Measurements from ENCODE around the gene UBAC1.
A peak's percentile ranks its signal among the peaks of the same experiment; 100 is the strongest.

The UBAC1 gene

GRCh38 chr9:135961277-135961715, at the start of gene UBAC1:
Gene UBAC1, minus strand, starts transcription at chr9:135961373. Its CDS starts 211 bp downstream, at chr9:135961162.
- Histone ChIP-seq H3K9me3 (ENCODE audit: control insufficient read depth, insufficient read depth, low read length) (no peaks in the 10 kb centered on the region), H3K36me3 (ENCODE audit: insufficient read depth, low read length) (no peaks in the 10 kb centered on the region), H3K9ac (ENCODE audit: low read depth, low read length) (peak within 1 kb of the TSS; percentile 87), H3K4me1 (ENCODE audit: insufficient read depth, low read length) (peaks cover 11% of the 10 kb centered on the region; the same call in 1 of the 2 replicates)

GRCh38 chr9:136010615-136011361, 49.6 kb upstream of the UBAC1 start:
- H3K9ac ChIP-seq (ENCODE audit: low read depth, low read length): no peak overlapping the region
- no peaks in the 10 kb centered on the region for H3K36me3 ChIP-seq (ENCODE audit: insufficient read depth, low read length)
- no peaks in the 10 kb centered on the region for H3K9me3 ChIP-seq (ENCODE audit: control insufficient read depth, insufficient read depth, low read length)
- peaks cover 36% of the 10 kb centered on the region for H3K4me1 ChIP-seq (ENCODE audit: insufficient read depth, low read length)

GRCh38 chr9:136010176-136010575, 49.0 kb upstream of the UBAC1 start:
- H3K36me3 ChIP-seq (ENCODE audit: insufficient read depth, low read length): no peaks in the 10 kb centered on the region
- H3K9ac ChIP-seq (ENCODE audit: low read depth, low read length): no peak overlapping the region
- peaks cover 42% of the 10 kb centered on the region for H3K4me1 ChIP-seq (ENCODE audit: insufficient read depth, low read length)
- no peaks in the 10 kb centered on the region for H3K9me3 ChIP-seq (ENCODE audit: control insufficient read depth, insufficient read depth, low read length)

- Histone ChIP-seq H3K4me1 (ENCODE audit: insufficient read depth, low read length) (peaks cover 47% of the 10 kb centered on the region), H3K9ac (ENCODE audit: low read depth, low read length) (no peak overlapping the region), H3K9me3 (ENCODE audit: control insufficient read depth, insufficient read depth, low read length) (no peaks in the 10 kb centered on the region), H3K36me3 (ENCODE audit: insufficient read depth, low read length) (no peaks in the 10 kb centered on the region)
Measured at GRCh38 chr9:136009516-136009915, 48.3 kb upstream of the UBAC1 start.

- Histone ChIP-seq H3K36me3 (ENCODE audit: insufficient read depth, low read length) (no peaks in the 10 kb centered on the region), H3K4me1 (ENCODE audit: insufficient read depth, low read length) (peaks cover 54% of the 10 kb centered on the region), H3K9me3 (ENCODE audit: control insufficient read depth, insufficient read depth, low read length) (no peaks in the 10 kb centered on the region), H3K9ac (ENCODE audit: low read depth, low read length) (no peak overlapping the region)
Measured at GRCh38 chr9:136008693-136008997, 47.5 kb upstream of the UBAC1 start.

- Histone ChIP-seq H3K36me3 (ENCODE audit: insufficient read depth, low read length) (no peaks in the 10 kb centered on the region), H3K9ac (ENCODE audit: low read depth, low read length) (no peak overlapping the region), H3K4me1 (ENCODE audit: insufficient read depth, low read length) (peaks cover 59% of the 10 kb centered on the region), H3K9me3 (ENCODE audit: control insufficient read depth, insufficient read depth, low read length) (no peaks in the 10 kb centered on the region)
Measured at GRCh38 chr9:136007934-136008692, 46.9 kb upstream of the UBAC1 start.

- Histone ChIP-seq H3K9me3 (ENCODE audit: control insufficient read depth, insufficient read depth, low read length) (no peaks in the 10 kb centered on the region), H3K9ac (ENCODE audit: low read depth, low read length) (no peak overlapping the region), H3K4me1 (ENCODE audit: insufficient read depth, low read length) (peaks cover 65% of the 10 kb centered on the region), H3K36me3 (ENCODE audit: insufficient read depth, low read length) (no peaks in the 10 kb centered on the region)
Measured at GRCh38 chr9:136007276-136007933, 46.2 kb upstream of the UBAC1 start.

GRCh38 chr9:136006169-136006568, 45.0 kb upstream of the UBAC1 start:
- H3K9ac ChIP-seq (ENCODE audit: low read depth, low read length): no peak overlapping the region
- H3K36me3 ChIP-seq (ENCODE audit: insufficient read depth, low read length): no peaks in the 10 kb centered on the region
- peaks cover 56% of the 10 kb centered on the region for H3K4me1 ChIP-seq (ENCODE audit: insufficient read depth, low read length)
- no peaks in the 10 kb centered on the region for H3K9me3 ChIP-seq (ENCODE audit: control insufficient read depth, insufficient read depth, low read length)

GRCh38 chr9:136004712-136005111, 43.5 kb upstream of the UBAC1 start:
- peaks cover 55% of the 10 kb centered on the region for H3K4me1 ChIP-seq (ENCODE audit: insufficient read depth, low read length)
- no peak overlapping the region for H3K9ac ChIP-seq (ENCODE audit: low read depth, low read length)
- no peaks in the 10 kb centered on the region for H3K36me3 ChIP-seq (ENCODE audit: insufficient read depth, low read length)
- no peaks in the 10 kb centered on the region for H3K9me3 ChIP-seq (ENCODE audit: control insufficient read depth, insufficient read depth, low read length)

GRCh38 chr9:136004219-136004618, 43.0 kb upstream of the UBAC1 start:
- Histone ChIP-seq H3K9ac (ENCODE audit: low read depth, low read length) (no peak overlapping the region), H3K36me3 (ENCODE audit: insufficient read depth, low read length) (no peaks in the 10 kb centered on the region), H3K4me1 (ENCODE audit: insufficient read depth, low read length) (peaks cover 53% of the 10 kb centered on the region), H3K9me3 (ENCODE audit: control insufficient read depth, insufficient read depth, low read length) (no peaks in the 10 kb centered on the region)

GRCh38 chr9:136003411-136004218, 42.4 kb upstream of the UBAC1 start:
- Histone ChIP-seq H3K9ac (ENCODE audit: low read depth, low read length) (no peak overlapping the region), H3K4me1 (ENCODE audit: insufficient read depth, low read length) (peaks cover 49% of the 10 kb centered on the region)

GRCh38 chr9:136002881-136003280, 41.7 kb upstream of the UBAC1 start:
- Histone ChIP-seq H3K4me1 (ENCODE audit: insufficient read depth, low read length) (peaks cover 45% of the 10 kb centered on the region), H3K9ac (ENCODE audit: low read depth, low read length) (no peak overlapping the region), H3K9me3 (ENCODE audit: control insufficient read depth, insufficient read depth, low read length) (no peaks in the 10 kb centered on the region)

More at GRCh38 chr9:136003411-136004218, 42.4 kb upstream of the UBAC1 start:
- H3K36me3 ChIP-seq (ENCODE audit: insufficient read depth, low read length): no peaks in the 10 kb centered on the region
- no peaks in the 10 kb centered on the region for H3K9me3 ChIP-seq (ENCODE audit: control insufficient read depth, insufficient read depth, low read length)

GRCh38 chr9:136002215-136002614, 41.0 kb upstream of the UBAC1 start:
- Histone ChIP-seq H3K4me1 (ENCODE audit: insufficient read depth, low read length) (peaks cover 39% of the 10 kb centered on the region), H3K9me3 (ENCODE audit: control insufficient read depth, insufficient read depth, low read length) (no peaks in the 10 kb centered on the region), H3K36me3 (ENCODE audit: insufficient read depth, low read length) (no peaks in the 10 kb centered on the region), H3K9ac (ENCODE audit: low read depth, low read length) (no peak overlapping the region)

More at GRCh38 chr9:136002881-136003280, 41.7 kb upstream of the UBAC1 start:
- no peaks in the 10 kb centered on the region for H3K36me3 ChIP-seq (ENCODE audit: insufficient read depth, low read length)

GRCh38 chr9:136001231-136001630, 40.1 kb upstream of the UBAC1 start:
- Histone ChIP-seq H3K4me1 (ENCODE audit: insufficient read depth, low read length) (peaks cover 31% of the 10 kb centered on the region), H3K9me3 (ENCODE audit: control insufficient read depth, insufficient read depth, low read length) (no peaks in the 10 kb centered on the region), H3K36me3 (ENCODE audit: insufficient read depth, low read length) (no peaks in the 10 kb centered on the region), H3K9ac (ENCODE audit: low read depth, low read length) (no peak overlapping the region)
